Esophagus muscularis mucosa (tissue), 4 donors: Measurements from ENCODE around the gene MORC3. TPM values are rescaled to one million over a fixed set of nuclear protein-coding genes. Genes with fewer than 3 reads are reported as not detected.

Experiments
- DNase-seq: peaks from one replicate; pipeline ENCODE4 v3.0.0-alpha.2; 2017; ENCODE audit errors: extremely low spot score
- H3K27ac ChIP-seq, 4 donors: fragments of 200-600 bp; sonication (generic); replicated peaks in 1 of 4; 1 replicate in 3 of 4; 2 replicates in 1 of 4; pipeline ENCODE4 v1.5.1; 2016 to 2019; ENCODE audit warnings: mild to moderate bottlenecking in 1 of 4
- H3K27me3 ChIP-seq, 4 donors: fragments of 200-600 bp; sonication (generic); one replicate each; pipeline versions ENCODE4 v1.5.1 to v1.6.0; 2016 to 2019
- H3K36me3 ChIP-seq, 4 donors: fragments of 200-600 bp; sonication (generic); one replicate each; pipeline ENCODE4 v1.5.1; 2016 to 2019
- H3K4me1 ChIP-seq, 4 donors: fragments of 200-600 bp; sonication (generic); one replicate each; pipeline ENCODE4 v1.5.1; 2016 to 2019
- H3K4me3 ChIP-seq, 4 donors: fragments of 200-600 bp; sonication (generic); 1 replicate in 2 of 4; 2 replicates in 2 of 4; pipeline ENCODE4 v1.5.1; 2016 to 2019; ENCODE audit warnings: mild to moderate bottlenecking in 4 of 4, moderate library complexity in 1 of 4
- H3K9me3 ChIP-seq, 4 donors: fragments of 200-600 bp; sonication (generic); 1 replicate in 3 of 4; 2 replicates in 1 of 4; pipeline ENCODE4 v1.5.1; 2016 to 2019
- CTCF ChIP-seq, 3 experiments: fragments of 200-600 bp in 2 of 3; fragments of 450-650 bp in 1 of 3; sonication (generic) in 2 of 3; IDR thresholded peaks; one replicate each; pipeline ENCODE4 v1.5.1; 2017 to 2019; ENCODE audit warnings: antibody characterized with exemption in 3 of 3, mild to moderate bottlenecking in 2 of 3, moderate library complexity in 1 of 3
- EP300 ChIP-seq: sonication (generic); formaldehyde crosslinking; IDR thresholded peaks from one replicate; pipeline ENCODE4 v1.6.1; 2017; ENCODE audit warnings: antibody characterized with exemption
- POLR2A ChIP-seq: fragments of 450-650 bp; IDR thresholded peaks from one replicate; pipeline ENCODE4 v1.6.1; 2017; ENCODE audit warnings: antibody characterized with exemption, moderate library complexity, mild to moderate bottlenecking, low read depth
- POLR2AphosphoS5 ChIP-seq, 2 donors: sonication (generic); formaldehyde crosslinking; IDR thresholded peaks; one replicate each; pipeline ENCODE4 v1.6.1; 2017; ENCODE audit warnings: antibody characterized with exemption in 2 of 2
- WGBS: methylation state at CpG from one replicate; pipeline ENCODE4 v1.1.5; 2018; 5-methylcytosine and 5-hydroxymethylcytosine counted together
- intact Hi-C: fragments of 100-400 bp; cut with DNase I; formaldehyde crosslinking; loops from one replicate; pipeline ENCODE4 v1.15.1; 2023
- total RNA-seq, 4 donors: library from RNA; depleted of rRNA; stranded (reverse); fragments of >200 nt; gene quantifications; one replicate each; pipeline versions ENCODE4 v1.1.0 to v1.2.1, GENCODE V29; 2016

Gene MORC3
- total RNA-seq, 4 donors from 2014 or later: 32.0 to 41.9 (median 39.2) TPM

- TF ChIP-seq POLR2AphosphoS5 (IDR thresholded peaks at IDR 0.05) (no peak), CTCF (IDR thresholded peaks at IDR 0.05) (no peak), POLR2A (no peak), EP300 (no peak)
- Histone ChIP-seq H3K27me3 (no peaks in the 10 kb centered on the region), H3K27ac (no peak overlapping the region), H3K4me1 (no peaks in the 10 kb centered on the region), H3K4me3 (no peak overlapping the region), H3K36me3 (peaks cover 56 to 98% (median 93%) of the 10 kb centered on the region in 4 donors), H3K9me3 (no peaks in the 10 kb centered on the region)
- intact Hi-C loops: no loop called here
- 94% methylated on average over 1 of the region's 1 CpG for WGBS
- no peak for DNase-seq
These were observed 24.9 kb downstream of the MORC3 start for GRCh38 chr21:36344931-36345330.

- DNase-seq: no peak
- TF ChIP-seq EP300 (no peak), POLR2A (no peak), CTCF (IDR thresholded peaks at IDR 0.05) (no peak), POLR2AphosphoS5 (IDR thresholded peaks at IDR 0.05) (no peak)
- Histone ChIP-seq H3K36me3 (peaks cover 45 to 100% (median 88%) of the 10 kb centered on the region in 4 donors), H3K4me1 (no peaks in the 10 kb centered on the region), H3K4me3 (no peak overlapping the region), H3K27me3 (no peaks in the 10 kb centered on the region), H3K27ac (no peak overlapping the region), H3K9me3 (no peaks in the 10 kb centered on the region)
- 90% methylated on average over 3 of the region's 3 CpGs for WGBS
- intact Hi-C loops: no loop called here
These were observed 27.4 kb downstream of the MORC3 start for GRCh38 chr21:36347278-36347961.

- Histone ChIP-seq H3K4me3 (no peak overlapping the region), H3K4me1 (no peaks in the 10 kb centered on the region), H3K27ac (no peak overlapping the region), H3K36me3 (peaks cover 44 to 100% (median 86%) of the 10 kb centered on the region in 4 donors), H3K9me3 (no peaks in the 10 kb centered on the region), H3K27me3 (no peaks in the 10 kb centered on the region)
- no peak for DNase-seq
- WGBS: 75% methylated on average over 2 of the region's 2 CpGs
- intact Hi-C loops: no loop called here
- TF ChIP-seq CTCF (IDR thresholded peaks at IDR 0.05) (no peak), EP300 (no peak), POLR2A (no peak), POLR2AphosphoS5 (IDR thresholded peaks at IDR 0.05) (no peak)
These were observed 27.9 kb downstream of the MORC3 start for GRCh38 chr21:36347962-36348328.

- intact Hi-C loops: no loop called here
- H3K4me1 ChIP-seq: no peaks in the 10 kb centered on the region
- WGBS: 98% methylated on average over 2 of the region's 2 CpGs
- TF ChIP-seq POLR2A (no peak), POLR2AphosphoS5 (IDR thresholded peaks at IDR 0.05) (no peak), EP300 (no peak), CTCF (IDR thresholded peaks at IDR 0.05) (no peak)
- no peaks in the 10 kb centered on the region for H3K9me3 ChIP-seq
- H3K27me3 ChIP-seq: no peaks in the 10 kb centered on the region
- DNase-seq: no peak
- no peak overlapping the region for H3K27ac ChIP-seq
- peaks cover 32 to 100% (median 76%) of the 10 kb centered on the region in 4 donors for H3K36me3 ChIP-seq
- H3K4me3 ChIP-seq: no peak overlapping the region
These were observed 29.3 kb downstream of the MORC3 start for GRCh38 chr21:36349315-36349714.
